GM19372 (cell line): ENCODE measurements around the gene MBP.

Source experiments
- ATAC-seq: cut with Tn5 transposase; IDR thresholded peaks from one replicate; pipeline ENCODE4 v1.9.1; 2021; ENCODE audit warnings: mild to moderate bottlenecking, low read depth, moderate library complexity; ENCODE audit not compliant: unreplicated experiment

Gene MBP

DNA sequence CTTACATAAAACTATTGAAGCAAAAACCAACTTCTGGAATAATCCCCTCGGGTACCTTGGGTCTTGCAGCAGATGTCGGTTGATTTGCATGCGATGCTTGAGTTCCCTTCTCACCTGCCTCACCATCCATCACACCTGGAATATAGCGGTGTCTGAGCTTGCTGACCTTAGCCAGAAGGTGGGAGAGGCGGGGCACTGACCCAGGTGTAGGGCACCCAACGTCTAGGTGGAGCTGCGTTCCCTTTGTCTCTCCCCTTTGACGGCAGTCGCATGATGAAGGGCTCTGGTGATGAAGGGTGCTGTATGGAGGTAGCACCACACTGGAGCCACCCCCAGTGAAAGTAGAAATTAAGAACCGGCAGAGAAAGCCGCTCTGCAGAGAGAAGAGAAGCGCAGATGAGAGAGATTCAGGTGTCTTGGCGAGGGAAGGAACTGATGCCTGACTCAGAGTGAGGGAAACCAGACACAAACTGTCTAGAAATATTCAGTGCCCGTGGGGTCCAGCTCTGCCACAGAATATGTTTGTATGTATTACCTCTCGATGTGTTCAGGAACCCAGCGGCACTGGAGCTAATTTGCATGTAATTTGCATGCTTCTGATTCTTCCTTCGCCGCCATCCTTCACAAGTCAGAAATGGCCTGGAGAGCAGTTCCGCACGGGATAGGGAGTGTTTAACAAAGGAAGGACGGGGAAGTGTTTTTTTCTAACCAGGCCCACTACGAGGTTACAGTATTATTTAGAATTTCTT lies 19.4 kb upstream of the MBP start:
- no peak for ATAC-seq

DNA sequence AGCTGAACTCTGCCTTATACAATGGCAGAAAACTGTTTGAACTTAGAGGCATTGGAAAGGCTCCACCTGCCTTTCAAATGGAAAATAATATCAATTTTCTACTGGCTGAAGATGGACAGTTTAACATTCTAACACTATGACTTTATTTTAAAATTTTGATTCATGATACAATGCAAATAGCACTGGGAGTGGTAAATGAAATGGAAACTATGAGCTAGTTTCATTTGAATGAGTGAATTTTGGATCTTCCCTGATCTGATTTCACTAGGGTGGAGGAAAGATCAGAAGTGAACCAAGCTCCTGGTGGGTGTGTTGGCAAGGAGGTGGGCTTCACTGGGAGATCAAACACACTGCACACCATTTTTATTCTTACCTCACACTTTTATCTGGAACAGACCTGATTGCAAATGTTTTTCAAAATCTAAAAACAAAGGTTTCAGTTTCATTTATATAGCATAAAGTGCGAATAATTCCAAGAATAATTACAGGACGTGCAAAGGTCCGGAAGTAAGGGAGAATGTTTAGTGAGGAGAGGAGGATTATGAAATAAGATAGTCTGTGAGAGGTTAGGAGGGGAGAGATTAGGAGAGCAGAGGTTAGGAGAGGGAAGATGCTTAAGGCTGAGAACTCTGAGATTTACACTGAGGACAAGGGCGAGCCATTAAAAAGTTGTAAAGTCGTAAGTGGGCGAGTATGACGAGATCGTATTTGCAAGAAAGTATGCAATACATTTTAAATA lies 18.6 kb upstream of the MBP start:
- ATAC-seq: no peak

DNA sequence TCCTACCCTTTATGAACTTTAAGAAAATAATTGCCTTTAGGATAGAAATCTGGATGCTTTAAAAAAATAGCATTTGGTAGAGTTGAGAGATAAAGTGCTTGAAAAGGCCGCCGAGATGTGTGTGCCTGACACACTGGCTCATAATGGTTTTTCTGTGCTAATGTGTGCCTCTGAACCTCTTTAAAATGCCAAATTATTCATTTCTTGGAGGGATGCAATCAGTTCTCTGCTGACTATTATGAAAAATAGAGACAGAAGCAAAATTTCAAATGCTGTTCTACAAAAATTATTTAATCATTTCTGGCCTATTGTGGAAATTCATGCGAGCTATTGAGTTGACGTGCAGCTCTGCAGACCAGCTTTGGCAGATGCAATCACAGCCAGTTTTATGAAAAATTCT lies 18.0 kb upstream of the MBP start:
- no peak for ATAC-seq

DNA sequence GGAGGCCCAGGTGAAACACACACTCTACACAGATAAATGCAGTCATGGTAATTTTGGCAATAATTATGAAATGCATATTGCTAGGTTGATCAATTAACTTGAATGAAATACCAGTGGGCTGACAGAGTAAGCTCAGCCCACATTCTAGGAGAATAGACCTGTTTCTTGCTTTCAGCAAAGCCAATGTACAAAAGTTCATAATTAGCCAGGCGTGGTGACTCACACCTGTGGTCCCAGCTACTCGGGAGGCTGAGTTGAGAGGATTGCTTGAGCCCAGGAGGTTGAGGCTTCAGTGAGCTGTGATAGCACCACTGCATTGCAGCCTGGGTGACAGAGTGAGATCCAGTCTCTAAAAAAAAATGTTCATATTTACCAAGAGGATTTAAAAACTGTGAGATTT lies 15.7 kb upstream of the MBP start:
- no peak for ATAC-seq

DNA sequence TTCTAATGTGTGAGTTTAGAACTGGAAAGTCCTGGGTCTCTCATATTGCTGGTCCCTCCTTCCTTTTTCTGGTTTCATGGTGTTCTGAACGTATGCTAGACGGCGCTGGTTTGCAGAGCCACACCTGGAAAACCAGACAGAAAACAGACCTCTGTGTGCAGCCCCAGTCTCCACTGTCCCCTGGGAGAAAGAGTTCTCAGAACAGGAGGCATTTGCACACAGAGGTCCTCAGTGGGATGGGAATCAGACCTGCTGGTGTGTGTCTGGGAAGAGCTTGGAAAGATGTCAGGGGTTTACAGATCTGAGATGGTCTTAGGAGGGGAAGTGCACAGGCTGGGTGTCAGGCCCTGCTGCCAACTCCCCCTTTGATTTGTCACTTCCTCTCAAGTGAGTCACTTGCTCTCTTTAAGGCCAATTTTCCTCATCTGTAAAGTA lies 14.9 kb upstream of the MBP start:
- no peak for ATAC-seq

DNA sequence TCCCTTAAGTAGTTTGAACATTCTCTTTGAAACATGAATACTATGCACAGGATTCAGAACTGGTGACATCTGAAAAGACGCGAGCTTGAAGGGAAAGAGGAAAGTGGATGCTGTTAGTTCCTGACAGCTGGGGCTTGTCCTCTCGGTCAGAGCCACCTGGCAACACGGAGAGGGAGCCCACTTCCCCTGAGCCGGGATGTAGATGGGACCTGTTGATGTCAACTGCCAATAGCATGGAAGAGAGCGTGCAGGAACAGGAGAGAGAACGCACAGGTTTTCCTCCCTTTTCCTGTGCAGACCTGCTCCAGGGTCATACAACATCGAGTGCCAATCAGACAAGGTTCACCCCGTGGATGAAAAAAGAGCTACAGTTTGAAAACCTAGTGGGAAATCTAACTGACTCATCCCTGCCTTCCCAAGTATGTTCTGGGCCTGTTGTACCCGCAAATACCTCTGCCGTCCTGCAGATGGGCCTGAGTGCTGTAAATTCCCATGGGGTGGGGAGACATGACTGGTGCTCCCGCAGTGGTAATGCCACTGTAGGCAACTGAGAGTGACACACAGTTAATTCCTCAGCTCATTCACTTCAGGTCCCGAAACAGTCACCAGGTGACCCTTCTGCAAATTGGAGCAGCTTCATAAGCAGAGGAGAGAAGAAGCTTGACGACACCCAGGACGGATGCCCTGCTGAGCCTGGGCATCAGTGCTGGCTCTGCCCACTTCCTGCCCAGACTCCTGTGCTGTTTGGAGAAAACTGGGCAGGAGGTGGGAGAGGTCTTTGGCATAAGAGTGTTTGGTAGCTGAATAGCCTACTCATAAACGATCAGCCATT lies 13.9 kb upstream of the MBP start:
- no peak for ATAC-seq

DNA sequence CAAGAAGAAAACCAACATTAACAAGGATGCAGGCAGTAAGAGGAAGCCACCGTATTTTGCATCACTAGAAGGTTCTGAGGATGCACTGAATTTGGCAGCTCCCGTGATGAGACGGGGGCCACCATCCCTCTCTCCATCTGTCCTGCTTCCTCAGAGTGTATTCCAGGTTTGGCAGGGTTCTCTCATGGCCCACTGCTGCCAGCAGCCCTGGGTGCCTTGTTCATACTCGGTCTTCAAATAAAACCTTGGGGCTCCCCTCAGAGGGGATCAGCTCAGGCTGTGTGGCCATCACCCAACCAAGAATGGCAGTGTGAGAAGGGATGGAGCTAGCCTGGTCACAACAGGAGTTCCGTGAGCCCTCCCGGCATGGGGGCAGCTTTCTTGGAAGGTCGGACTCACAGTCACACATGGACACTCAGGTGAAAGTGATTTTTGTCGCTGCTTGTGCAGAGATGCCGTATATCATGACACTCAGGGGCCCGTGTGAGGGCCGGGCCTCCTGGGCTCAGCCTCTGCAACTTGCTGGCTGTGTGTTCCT lies 12.8 kb upstream of the MBP start:
- ATAC-seq: no peak

DNA sequence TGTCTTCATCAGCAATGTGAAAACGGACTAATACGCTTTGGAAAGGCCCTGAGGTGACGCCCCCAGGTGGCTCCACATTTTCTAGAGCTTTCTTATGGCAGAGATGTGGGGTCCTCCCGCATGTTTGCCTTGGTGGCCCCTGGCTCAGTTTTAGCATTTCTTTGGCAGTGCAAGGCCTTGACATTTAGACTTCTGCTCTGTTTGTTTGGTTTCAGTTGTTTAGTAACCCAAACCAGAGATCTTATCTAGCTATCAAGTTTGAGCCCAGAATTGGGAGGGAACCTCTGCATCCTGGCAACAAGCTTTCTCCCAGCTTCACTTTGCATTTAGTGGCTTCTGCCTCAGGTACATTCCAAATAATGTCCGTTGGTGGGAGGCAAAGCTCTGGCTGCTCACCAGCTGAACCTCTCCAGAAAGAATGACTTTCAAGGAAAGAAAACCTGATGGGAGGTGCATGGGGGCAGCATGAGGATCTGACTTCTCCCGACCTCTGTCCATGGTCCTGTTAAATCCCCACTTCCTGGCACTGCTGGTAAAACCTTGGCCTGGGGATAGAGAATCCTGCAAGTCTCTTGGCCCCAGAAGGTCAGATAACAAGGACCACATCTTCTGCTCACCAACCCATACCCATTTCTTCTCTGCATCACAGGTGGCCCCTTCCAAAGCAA lies 12.0 kb upstream of the MBP start:
- no peak for ATAC-seq

DNA sequence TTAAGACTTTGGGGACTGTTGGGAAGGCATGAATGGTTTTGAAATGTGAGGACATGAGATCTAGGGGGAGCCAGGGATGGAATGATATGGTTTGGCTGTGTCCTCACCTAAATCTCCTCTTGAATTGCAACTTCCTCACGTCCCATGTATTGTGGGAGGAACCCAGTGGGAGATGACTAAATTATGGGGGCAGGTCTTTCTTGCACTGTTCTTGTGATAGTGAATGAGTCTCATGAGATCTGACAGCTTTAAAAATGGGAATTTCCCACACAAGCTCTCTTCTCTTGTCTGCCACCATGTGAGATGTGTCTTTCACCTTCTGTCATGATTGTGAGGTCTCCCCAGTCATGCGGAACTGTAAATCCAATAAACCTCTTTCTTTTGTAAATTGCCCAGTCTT lies 11.5 kb upstream of the MBP start:
- ATAC-seq: no peak

DNA sequence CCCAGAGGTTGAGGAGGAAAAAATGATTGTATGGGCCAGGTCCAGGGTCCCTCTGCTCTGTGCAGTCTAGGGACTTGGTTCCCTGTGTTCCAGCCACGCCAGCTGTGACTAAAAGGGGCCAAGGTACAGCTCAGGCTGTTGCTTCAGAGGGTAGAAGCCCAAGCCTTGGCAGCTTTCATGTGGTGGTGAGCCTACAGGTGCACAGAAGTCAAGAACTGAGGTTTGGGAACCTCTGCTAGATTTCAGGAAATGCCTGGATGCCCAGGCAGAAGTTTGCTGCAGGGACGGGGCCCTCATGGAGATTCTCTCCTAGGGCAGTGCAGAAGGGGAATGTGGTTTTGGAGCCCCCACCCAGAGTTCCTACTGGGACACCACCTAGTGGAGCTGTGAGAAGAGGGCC lies 10.6 kb upstream of the MBP start:
- ATAC-seq: no peak

DNA sequence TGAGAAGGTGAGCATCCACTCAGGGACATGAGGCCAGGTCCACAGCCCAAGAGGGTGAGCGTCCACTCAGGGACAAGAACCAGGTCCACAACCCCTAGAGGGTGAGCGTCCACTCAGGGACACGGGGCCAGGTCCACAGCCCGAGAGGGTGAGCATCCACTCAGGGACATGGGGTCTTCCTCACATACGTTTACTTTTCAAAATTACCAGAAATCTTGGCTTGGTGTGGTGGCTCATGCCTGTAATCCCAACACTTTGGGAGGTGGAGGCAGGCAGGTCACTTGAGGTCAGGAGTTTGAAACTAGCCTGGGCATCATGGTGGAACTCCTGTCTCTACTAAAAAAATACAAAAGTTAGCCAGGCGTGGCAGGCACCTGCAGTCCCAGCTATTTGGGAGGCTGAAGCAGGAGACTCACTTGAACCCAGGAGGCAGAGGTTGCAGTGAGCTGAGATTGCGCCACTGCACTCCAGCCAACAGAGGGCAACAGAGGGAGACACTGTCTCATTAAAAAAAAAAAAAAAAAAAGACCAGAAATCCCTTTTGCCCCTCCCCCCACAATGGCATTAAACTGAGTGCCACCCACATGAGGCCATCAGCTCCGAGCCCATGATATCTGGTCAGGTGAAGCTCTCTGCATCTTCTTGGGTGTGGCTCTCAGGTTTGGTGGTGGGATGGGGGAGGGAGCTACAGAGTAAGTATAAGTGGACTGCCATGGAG lies 9.0 kb upstream of the MBP start:
- no peak for ATAC-seq

DNA sequence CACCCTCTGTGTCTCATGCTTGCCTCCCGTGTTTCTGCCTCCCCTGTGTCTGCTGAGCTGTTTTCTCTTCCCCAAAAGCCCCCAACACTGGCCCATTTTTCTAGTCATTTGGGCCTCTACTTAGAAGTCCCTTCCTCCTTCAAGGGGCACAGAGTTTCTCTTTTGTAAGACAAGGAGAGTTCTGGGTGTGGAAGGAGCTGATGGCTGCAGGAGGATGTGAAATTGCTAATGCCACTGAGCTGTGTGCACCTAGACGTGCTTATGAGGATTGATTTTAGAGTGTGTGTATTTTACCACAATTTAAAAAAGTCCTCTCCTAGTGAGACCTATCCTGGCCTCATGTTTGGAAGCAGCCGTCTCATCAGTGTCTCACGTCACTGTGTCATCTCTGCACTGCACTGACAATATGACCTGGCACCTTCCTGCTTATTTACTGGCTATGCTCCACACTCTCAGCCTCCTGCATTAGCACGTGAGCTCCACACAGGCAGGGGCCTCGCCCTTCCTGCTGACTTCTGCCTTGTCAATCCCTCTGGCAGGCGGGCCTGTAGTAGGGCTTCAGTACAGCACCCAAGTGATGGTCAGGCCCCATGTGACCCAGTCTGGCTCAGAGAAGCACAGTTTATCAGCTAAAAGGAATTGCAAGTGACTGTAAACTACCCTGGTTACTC lies 8.0 kb upstream of the MBP start:
- no peak for ATAC-seq

DNA sequence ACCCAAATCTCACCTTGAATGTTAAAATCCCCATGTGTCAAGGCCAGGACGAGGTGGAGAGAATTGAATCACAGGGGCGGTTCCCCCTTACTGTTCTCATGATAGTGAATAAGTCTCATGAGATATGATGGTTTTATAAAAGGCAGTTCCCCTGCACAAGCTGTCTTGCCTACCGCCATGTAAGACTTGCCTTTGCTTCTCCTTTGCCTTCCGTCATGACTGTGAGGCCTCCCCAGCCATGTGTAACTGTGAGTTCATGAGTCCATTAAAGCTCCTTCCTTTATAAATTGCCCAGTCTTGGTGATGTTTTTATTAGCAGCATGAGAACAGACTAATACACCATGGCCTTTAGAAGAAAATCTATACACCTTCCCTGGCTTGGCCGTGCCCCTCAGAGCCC lies 7.4 kb upstream of the MBP start:
- no peak for ATAC-seq

DNA sequence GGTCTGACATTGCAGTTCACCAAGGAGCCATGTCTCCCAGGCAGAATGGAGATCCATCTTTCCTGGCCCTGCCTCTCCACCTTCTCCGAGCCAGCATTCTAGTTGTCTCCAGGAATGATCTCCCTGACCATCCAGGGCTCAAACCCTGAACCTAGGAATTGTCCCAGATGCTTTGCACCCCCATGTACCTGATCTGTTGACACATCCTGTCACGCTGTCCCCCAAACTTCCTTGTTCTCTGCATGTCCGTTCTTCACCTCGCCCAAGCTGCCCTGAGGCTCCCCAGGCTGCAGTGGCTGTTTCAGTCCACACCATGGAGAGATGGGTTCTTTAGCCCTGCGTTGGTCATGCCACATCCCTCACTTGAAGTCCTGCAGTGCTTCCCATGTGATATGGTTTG lies 7.0 kb upstream of the MBP start:
- no peak for ATAC-seq

DNA sequence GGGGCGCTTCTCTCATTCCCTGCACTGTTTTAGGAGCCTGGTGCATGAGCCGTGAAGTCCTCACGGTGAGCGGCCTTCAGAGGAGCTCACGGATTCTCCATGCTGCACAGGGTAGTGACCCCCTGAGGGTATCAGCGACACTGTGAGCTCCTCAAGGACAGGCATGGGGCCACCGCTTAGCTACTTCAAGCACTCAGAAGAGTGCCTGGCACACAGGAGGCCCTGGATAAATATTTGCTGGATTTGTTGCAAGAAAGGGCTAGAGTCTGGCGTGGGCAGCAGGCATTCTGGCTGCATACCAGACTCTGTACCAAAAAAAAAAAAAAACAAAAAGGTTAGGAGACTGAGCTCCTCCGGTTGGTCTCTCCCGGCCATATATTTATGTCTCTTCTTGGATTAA lies 5.7 kb upstream of the MBP start:
- ATAC-seq: no peak

DNA sequence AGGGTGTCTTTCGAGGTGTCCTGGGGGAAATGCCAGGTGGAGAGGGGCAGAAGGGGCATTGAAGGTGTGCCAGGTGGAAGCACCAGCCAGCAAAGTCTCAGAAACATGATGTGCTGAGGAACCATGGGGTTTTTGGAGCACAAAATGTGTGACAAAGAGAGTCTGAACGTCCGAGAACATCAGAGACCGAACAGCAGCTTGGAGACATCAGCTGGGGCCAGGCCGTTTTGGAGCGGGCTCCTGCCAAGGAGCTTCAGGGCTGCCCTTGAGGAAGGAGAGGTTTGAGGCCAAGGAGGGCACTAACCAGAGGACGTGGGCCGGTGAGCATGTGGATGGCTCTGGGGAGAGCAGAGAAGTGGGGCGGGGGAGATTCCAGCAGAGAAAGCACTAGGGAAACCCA lies 5.3 kb upstream of the MBP start:
- ATAC-seq: no peak

DNA sequence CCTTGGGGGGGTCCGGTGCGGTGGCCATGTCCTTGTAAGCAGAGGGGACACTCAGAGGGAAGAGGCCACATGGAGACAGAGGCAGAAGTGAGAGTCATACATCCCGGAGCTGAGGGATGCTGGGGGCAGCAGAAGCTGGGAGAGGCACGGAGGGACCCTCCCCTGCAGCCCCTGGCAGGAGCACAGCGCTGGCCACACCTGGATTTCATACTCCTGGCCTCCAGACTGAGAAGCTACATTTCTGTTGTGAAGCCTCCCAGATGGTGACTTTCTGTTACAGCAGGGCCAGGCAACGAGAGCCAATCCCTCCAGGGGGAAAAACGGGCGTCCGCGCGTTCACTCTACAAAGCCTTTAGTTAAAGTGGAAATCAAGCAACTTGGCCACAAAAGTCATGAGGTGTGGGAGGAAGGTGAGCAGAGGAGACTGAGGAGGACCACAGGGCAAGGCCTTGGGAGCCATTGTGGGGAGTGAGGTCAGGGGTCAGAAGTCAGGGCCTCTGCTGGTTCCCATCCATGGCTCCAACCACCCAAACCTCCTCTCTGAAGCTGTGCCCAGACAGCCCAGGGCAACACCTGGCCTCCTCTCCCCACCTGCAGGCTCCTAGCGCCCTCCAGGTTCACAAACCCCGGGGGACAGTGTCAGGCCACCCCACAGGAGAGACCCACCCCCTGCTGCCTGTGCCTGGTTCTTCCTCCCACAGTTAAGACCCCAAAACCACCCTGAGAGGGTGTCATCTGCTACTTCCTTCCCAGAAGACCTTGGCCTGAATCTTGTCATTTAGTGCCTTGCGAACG lies 4.5 kb upstream of the MBP start:
- no peak for ATAC-seq

DNA sequence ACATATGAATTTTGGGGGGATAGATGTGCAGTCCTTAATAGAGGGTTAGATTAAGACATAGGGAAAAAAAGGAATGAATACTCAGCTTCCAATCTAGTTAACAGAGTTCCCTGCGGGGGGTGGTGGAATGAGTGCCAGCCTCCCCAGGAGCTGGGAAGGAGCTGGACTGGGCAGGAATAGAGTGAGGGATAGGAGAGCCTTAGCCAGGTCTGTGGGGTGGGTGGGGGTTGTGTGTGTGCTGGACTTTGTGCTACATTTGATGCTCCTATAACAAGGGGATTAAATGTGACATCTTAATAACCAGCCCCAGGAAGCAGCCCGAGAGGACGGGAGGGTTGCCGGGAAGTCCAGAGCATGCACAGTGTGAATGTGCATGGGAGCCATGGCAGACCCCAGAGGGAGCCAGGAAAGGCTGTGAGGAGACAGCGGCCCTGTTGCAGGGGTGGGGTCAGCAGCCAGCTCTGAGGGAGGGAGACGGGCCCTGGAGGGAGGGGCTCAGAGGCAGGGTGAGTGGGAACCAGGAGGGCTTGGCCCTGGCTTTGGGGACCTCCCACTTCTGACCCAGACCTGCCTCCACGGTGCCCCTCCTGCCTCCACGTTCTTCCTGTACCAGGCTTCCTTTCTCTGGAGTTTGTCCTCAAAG lies 3.6 kb upstream of the MBP start:
- ATAC-seq: no peak
